Loucy (cell line): Measurements from ENCODE around the gene WWOX.

ENCODE experiments used
- H2AFZ ChIP-seq: fragments of 200-600 bp; sonication (generic); 2 replicates; pipeline ENCODE4 v1.6.0; 2016; ENCODE audit warnings: antibody characterized with exemption, mild to moderate bottlenecking, low read length, moderate library complexity
- H3F3A ChIP-seq: fragments of 200-600 bp; 2 replicates; pipeline ENCODE4 v1.6.0; 2016; ENCODE audit warnings: antibody characterized with exemption, low read depth, mild to moderate bottlenecking
- H3K27me3 ChIP-seq: fragments of 200-600 bp; sonication (generic); 2 replicates; pipeline ENCODE4 v1.6.1; 2014; ENCODE audit warnings: low read length, mild to moderate bottlenecking; ENCODE audit not compliant: insufficient read depth, poor library complexity, severe bottlenecking
- H3K36me3 ChIP-seq: fragments of 200-600 bp; sonication (generic); 2 replicates; pipeline ENCODE4 v1.6.1; 2016; ENCODE audit warnings: low read length; ENCODE audit not compliant: insufficient read depth
- H3K4me1 ChIP-seq: fragments of 200-600 bp; sonication (generic); 2 replicates; pipeline ENCODE4 v1.5.1; 2014; ENCODE audit warnings: low read length, mild to moderate bottlenecking; ENCODE audit not compliant: insufficient read depth, poor library complexity, severe bottlenecking
- H3K4me2 ChIP-seq: fragments of 200-600 bp; sonication (generic); 2 replicates; pipeline ENCODE4 v1.6.0; 2014; ENCODE audit warnings: antibody characterized with exemption, low read length, low read depth, mild to moderate bottlenecking; ENCODE audit not compliant: poor library complexity, severe bottlenecking
- H3K4me3 ChIP-seq: fragments of 200-600 bp; sonication (generic); 2 replicates; pipeline ENCODE4 v1.5.1; 2014; ENCODE audit warnings: low read length, mild to moderate bottlenecking, mixed read lengths; ENCODE audit not compliant: poor library complexity, severe bottlenecking
- H3K79me2 ChIP-seq: fragments of 200-600 bp; sonication (generic); 2 replicates; pipeline ENCODE4 v1.6.1; 2014; ENCODE audit warnings: low read length; ENCODE audit not compliant: insufficient read depth
- H3K9ac ChIP-seq: fragments of 200-600 bp; sonication (generic); 2 replicates; pipeline ENCODE4 v1.6.0; 2014; ENCODE audit warnings: mild to moderate bottlenecking, low read depth, low read length, moderate library complexity; ENCODE audit not compliant: poor library complexity, severe bottlenecking
- H3K9me2 ChIP-seq: fragments of 200-600 bp; sonication (generic); replicated peaks from 2 replicates; pipeline ENCODE4 v1.6.1; 2016; ENCODE audit warnings: low read depth, low read length, mixed read lengths
- H3K9me3 ChIP-seq: fragments of 200-600 bp; sonication (generic); 2 replicates; pipeline ENCODE4 v1.6.1; 2014; ENCODE audit warnings: mild to moderate bottlenecking, antibody characterized with exemption, low read length, low read depth; ENCODE audit not compliant: insufficient read depth
- H4K20me1 ChIP-seq: fragments of 200-600 bp; sonication (generic); 2 replicates; pipeline ENCODE4 v1.6.0; 2014; ENCODE audit warnings: antibody characterized with exemption, low read length, mild to moderate bottlenecking; ENCODE audit not compliant: insufficient read depth, poor library complexity, severe bottlenecking
- CTCF ChIP-seq: fragments of 200-600 bp; sonication (generic); conservative IDR thresholded peaks from 2 replicates; pipeline ENCODE4 v1.5.1; 2014; ENCODE audit warnings: mild to moderate bottlenecking, antibody characterized with exemption, low read length
- EZH2phosphoT487 ChIP-seq: fragments of 200-600 bp; IDR thresholded peaks from 2 replicates; pipeline ENCODE4 v1.6.1; 2018; ENCODE audit warnings: antibody characterized with exemption, mild to moderate bottlenecking, moderate library complexity, borderline replicate concordance

The WWOX gene

GRCh38 chr16:78060295-78060694, 39.2 kb upstream of the WWOX start:
- no peaks in the 10 kb centered on the region for H3K36me3 ChIP-seq
- H3K9me2 ChIP-seq: no peaks in the 10 kb centered on the region
- no peak overlapping the region for H3K9ac ChIP-seq
- H3K4me3 ChIP-seq: no peak overlapping the region
- H3K27me3 ChIP-seq: no peaks in the 10 kb centered on the region
- no peaks in the 10 kb centered on the region for H3F3A ChIP-seq
- H3K4me1 ChIP-seq: peaks cover 11% of the 10 kb centered on the region
- H2AFZ ChIP-seq: no peak overlapping the region
- TF ChIP-seq EZH2phosphoT487 (no peak), CTCF (peak; percentile 47)
- H4K20me1 ChIP-seq: no peaks in the 10 kb centered on the region
- no peaks in the 10 kb centered on the region for H3K79me2 ChIP-seq
- H3K9me3 ChIP-seq: no peaks in the 10 kb centered on the region
- no peak overlapping the region for H3K4me2 ChIP-seq

DNA sequence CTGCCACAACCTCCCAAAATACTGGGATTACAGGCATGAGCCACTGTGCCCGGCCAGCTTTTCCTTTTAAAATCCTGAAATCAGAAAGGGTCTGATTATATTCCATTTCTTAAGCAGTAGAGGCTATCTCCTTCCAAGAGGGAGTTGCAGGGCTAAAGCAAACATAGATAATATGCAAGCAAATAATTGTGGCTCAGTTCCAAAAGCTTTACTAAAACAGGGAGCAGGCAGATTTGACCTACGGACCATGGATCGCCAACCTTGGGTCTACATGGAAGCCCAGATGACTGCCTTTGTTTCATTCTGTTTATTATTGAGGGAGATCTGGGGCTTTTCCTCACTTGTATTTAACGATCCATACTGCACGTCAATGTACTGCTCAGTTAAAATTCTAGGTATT, 38.6 kb upstream of the WWOX start:
- Histone ChIP-seq H4K20me1 (no peaks in the 10 kb centered on the region), H3K36me3 (no peaks in the 10 kb centered on the region), H3K4me3 (no peak overlapping the region), H3K9ac (no peak overlapping the region), H3K9me2 (no peaks in the 10 kb centered on the region), H3K27me3 (no peaks in the 10 kb centered on the region), H3K4me1 (peaks cover 11% of the 10 kb centered on the region), H2AFZ (no peak overlapping the region), H3K9me3 (no peaks in the 10 kb centered on the region), H3F3A (no peaks in the 10 kb centered on the region), H3K79me2 (no peaks in the 10 kb centered on the region), H3K4me2 (no peak overlapping the region)
- TF ChIP-seq CTCF (no peak), EZH2phosphoT487 (no peak)

GRCh38 chr16:78065319-78065718, 34.1 kb upstream of the WWOX start:
- TF ChIP-seq CTCF: no peak
- no peak for TF ChIP-seq EZH2phosphoT487
- H2AFZ ChIP-seq: no peak overlapping the region
- no peaks in the 10 kb centered on the region for H3K9me2 ChIP-seq
- no peaks in the 10 kb centered on the region for H3K9me3 ChIP-seq
- no peak overlapping the region for H3K4me2 ChIP-seq
- no peaks in the 10 kb centered on the region for H3K4me1 ChIP-seq
- H3K27me3 ChIP-seq: no peaks in the 10 kb centered on the region
- no peaks in the 10 kb centered on the region for H4K20me1 ChIP-seq
- no peaks in the 10 kb centered on the region for H3K36me3 ChIP-seq
- no peaks in the 10 kb centered on the region for H3K79me2 ChIP-seq
- H3K9ac ChIP-seq: no peak overlapping the region
- H3K4me3 ChIP-seq: no peak overlapping the region
- no peaks in the 10 kb centered on the region for H3F3A ChIP-seq
